Left colon (tissue), 2 donors: ENCODE measurements around the gene ACER1. TPM values are rescaled to one million over a fixed set of nuclear protein-coding genes. Genes with fewer than 3 reads are reported as not detected.

Experiments
- ATAC-seq: fragments of 200-7000 bp; cut with Tn5 transposase; one replicate; pipeline ENCODE4 v1.9.1; 2020; ENCODE audit warnings: mild to moderate bottlenecking, moderate library complexity
- DNase-seq, 2 donors: peaks; one replicate each; pipeline ENCODE4 v3.0.0-alpha.2; 2020
- intact Hi-C, 2 donors: fragments of 100-400 bp; cut with DNase I in 1 of 2; cut with micrococcal nuclease in 1 of 2; formaldehyde crosslinking; loops; one replicate each; pipeline versions ENCODE4 v1.11.2 to v1.14.0; 2022; cut with DNase I, micrococcal nuclease
- total RNA-seq, 2 donors: library from RNA; stranded (reverse); fragmentation: NEBNext Ultra II Directional; extraction: Animal tissue kit (Norgen Biotek cat#: 25700); gene quantifications; one replicate each; pipeline ENCODE4 v1.2.1, GENCODE V29; 2021
- donor health status: DM: no; HTN: no; CAD: no.
- donor health status: DM: yes; HTN: yes; CAD: no.

ACER1 gene
- total RNA-seq, 2 donors from 2014 or later = not detected

DNA sequence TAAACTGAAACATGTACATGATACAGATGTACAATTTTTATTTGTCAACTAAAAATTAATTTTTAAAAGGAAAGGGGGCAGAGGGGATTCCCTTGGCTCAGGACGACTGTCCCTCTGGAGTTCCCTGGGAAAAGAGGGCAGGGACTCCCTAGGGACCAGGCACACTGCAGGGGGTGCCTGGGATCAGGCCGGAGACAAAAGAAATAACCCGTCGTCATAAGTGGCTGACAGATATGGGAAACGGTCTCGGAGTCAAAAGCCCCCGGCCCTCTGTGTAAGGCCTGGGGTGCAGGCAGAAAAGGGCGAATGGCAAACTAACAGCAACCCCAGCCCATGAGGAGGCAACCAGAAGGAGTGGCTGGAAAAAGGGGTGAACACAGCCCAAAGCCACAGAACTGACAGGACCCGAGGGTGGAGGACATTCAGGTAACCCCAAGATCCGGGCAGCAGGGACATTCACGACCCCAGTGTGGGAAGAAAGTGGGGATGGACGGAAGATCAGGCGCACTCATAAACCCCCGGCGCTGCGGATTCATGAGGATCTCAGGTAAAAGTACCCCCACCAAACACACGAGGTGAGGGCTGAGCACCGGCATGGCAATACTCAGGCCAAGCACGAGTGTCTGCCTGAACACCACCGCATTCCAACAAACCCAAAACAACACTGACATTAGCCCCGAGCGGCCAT is 60.4 kb downstream of the ACER1 start:
- intact Hi-C loops = no loop called here
- DNase-seq = no peak

DNA sequence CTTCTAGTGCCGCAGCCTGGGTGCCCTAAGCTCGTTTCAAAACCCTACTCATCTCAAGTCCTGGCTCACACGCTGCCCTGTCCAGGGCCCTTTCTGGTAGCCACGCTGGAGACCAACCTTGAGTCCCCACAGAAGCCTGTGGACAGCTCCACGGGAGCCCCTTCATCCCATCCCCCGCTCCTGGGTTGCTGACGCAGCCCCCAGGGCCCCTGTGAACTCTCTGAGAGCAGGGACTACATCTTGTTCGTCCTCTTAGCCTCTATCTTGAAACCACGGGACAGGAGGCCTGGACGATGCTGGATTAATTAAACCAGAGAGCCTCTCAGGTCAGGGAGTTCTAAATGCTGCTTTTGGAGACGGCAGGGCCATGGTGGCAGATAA is 61.0 kb downstream of the ACER1 start:
- DNase-seq = no peak
- intact Hi-C loops = no loop called here
- ATAC-seq = no peak

More for the DNA sequence above, 60.4 kb downstream of the ACER1 start:
- ATAC-seq = no peak

DNA sequence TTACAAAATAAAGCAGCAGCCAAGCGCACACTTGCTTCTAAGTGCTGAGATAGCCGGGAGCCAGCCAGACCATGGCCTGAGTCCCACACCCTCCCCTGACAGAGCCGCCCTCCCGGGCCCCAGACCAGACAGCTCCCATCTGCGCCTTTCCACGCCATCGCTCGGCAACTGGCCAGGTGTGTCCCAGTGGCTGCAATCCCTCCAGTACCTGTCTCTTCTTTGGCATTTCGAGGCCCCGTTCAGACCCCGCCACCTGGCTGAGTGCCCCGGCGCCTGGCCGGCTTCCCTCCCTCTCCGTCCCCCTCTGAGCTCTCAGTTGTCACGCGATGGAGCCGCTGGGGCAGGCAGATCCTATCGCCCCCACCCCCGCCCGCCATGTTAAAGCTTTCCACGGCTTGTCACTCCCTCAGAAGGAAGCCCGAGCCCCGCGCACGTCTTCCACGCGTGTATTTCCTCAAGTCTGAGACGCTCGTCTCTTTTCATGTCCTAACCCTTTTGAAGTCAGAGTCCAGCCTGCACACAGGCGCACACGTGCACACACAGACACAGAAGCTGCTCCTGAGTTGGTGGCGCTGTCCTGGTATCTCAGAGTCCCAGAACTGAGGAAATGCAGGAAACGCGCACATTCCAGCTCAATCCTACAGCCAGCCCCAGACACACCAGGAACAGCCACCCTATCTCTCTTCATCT is 61.5 kb downstream of the ACER1 start:
- DNase-seq = peak; percentile 59 to 75
- peak; percentile 28 for ATAC-seq
- intact Hi-C loops = no loop called here

DNA sequence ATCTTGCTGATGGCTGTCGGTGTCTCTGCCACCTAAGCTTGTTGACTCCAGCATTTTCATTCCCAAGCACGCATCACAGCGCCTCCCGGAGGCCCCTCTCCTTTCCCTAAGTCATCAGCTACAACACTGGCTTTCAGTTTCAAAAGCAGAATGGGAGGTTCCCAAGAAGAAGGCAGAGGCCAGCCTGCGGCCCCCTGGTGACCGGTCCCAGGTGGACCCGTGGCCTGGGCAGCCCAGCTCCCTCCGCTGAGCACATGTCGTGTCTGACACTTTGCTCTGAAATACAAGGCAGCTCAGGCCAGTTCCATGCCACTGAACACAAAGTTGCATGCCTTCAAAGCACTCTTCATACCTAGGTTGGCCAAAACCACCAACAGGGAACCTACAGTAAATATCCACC is 62.2 kb downstream of the ACER1 start:
- intact Hi-C loops = no loop called here
- DNase-seq = no peak
- no peak for ATAC-seq

DNA sequence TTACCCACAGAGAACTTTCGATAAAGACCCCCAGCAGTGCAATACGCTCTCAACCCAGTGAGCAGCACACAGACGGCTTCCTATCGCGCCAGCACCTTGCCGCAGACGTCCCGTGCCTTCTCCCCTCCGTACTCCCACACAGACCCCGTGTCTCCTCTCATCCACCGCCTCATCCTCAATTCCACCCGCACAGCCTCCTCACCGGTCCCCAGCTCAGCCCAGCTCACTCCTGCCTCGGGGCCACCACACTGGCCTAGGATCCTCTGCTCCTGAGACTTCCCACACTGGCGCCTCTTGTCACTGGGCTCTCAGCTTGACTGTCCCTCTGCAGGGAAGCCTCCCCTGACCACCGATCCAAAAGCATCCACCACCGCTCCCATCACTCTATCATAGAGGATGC is 62.6 kb downstream of the ACER1 start:
- ATAC-seq = no peak
- intact Hi-C loops = no loop called here
- no peak for DNase-seq

DNA sequence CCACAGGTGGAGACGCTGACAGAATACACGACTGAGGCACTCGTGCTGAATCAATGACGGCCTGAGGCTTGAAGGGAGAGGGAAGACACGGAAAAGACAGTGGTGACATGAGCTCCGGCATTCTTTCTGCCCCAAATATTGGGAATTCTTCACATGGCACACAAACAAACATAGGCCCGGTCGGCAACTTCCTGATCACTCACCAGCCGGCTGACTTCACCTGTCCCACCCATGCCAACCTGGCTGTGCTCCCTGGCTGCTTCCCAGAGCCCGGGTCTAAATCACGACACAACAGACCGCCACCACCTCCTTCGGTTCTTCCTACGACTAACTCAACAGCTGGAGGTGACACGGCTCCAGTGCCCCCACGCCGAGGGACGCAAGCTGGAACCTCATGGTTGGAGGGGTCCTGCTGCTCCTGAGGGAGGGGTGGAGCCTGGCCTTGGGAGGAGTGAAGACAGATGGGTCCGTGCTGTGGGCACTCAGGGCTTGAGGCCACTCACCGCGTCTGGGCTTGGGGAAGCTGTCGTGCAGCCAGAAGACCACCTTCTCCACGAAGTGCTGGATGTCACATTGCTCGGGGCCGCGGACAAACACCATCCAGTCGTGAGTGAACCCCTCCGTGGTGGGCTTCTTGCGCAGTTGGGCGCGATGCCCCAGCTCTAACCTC is 63.2 kb downstream of the ACER1 start:
- ATAC-seq (no peak), DNase-seq (no peak)
- intact Hi-C loops = no loop called here

DNA sequence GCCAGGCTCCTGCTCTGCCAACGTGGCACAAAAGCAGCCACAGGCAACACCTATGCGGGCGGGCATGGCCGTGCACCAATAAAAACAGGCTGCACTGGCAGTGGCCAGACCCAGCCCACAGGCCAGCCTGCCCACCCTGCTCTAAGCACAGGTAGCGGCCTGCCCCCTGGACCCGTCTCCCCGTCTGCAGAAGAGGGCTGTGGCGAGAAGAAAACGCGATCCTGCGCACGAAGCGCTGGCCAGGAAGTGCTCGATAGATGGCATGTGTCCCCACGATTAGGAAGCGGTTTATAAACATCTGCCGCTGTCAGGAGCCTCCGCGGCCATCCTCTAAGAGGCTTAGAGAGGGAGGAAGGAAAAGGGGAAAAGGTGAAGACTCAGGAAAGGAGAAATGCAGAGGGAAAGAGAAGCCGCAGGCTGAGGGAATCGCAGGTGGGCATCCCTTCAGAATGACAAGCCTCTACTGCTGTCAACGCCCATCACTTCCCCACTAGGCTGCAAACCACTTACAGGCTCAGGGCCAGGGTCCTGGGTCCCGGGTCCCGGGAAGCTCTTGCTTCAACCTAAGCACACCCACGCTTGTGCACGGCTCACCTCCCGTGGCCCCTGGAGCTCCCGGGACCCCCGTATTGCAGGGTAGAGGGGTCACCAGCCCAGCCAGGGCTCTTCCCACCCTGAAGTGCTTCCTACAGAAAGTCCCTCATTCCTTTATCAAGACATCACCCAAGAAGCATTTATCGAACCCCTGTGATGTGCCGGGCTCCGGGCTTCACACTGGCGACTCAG is 64.1 kb downstream of the ACER1 start:
- DNase-seq = no peak
- ATAC-seq = no peak
- intact Hi-C loops = no loop called here

DNA sequence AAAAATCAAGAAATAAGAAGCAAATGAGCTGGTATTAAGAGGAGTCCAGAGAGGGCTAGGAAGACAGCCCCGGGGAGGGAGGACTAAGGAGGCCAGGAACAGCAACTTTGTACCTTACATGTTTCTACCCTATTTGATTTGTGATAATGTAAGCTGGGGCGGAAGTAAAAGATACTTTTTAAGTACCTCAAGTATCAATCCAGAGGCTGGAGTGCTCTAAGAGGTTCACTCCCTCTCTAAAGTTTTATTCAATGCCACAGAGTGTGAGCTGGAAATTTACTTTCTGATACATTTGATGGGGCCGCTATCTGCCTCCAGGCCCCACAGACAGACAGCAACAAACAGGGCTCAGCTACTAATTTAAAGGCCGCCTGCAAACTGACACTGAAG is 65.0 kb downstream of the ACER1 start:
- intact Hi-C loops = no loop called here
- DNase-seq (no peak), ATAC-seq (no peak)

DNA sequence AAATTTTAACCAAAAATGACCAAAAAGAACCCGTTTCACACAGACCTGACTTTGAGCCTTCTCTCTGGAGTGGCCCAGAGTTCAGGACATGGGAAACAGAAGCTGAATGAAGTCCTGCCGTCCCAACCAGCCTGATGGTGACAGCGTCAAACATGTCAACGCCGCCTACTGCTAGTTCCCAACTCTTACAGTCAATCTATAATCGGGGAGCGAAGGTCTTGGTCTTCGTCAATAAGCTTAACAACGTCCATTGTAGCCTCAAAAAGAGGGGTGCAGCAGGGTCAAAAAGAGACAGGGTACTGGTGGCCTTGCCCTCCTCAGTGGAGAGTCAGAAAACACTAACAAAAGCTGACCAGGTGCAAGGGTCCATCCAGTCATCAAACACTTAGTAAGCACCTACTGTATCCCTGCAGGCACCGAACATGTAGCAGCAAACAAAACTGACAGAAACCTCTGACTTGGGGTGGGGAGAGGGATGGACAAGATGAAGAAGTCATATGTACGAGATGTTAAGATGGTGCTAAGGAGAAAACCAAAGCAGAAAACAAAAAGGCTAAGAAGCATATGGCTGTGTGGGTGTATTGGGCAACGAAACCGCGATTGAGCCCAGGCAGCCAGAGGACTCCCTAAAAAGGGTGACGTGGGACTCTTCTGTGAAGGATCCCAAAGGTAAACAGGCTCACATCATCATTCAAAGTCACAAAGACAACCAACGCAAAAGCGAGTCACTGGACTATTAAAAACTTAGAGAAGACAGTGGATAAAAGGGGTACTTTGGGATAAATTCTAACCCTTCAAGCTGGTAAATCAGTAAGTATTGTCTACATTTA is 65.6 kb downstream of the ACER1 start:
- ATAC-seq (no peak), DNase-seq (no peak)
- intact Hi-C loops = no loop called here

DNA sequence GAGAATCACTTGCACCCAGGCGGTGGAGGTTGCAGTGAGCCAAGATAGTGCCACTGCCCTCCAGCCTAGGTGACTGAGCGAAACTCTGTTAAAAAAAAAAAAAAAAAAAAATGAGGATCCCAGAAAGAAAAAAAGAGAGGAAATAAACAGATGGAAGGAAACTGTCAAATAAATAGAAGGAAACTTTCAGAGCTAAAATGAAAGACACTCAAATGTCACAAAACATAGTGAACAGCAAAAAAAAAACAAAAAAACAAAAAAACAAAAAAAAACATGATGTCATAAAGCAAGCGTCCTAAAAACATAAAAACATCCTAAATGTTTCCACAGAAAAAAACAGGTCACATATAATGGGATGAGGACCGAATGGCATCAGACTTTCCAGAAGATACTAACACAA is 68.6 kb downstream of the ACER1 start:
- DNase-seq (no peak), ATAC-seq (no peak)
- intact Hi-C loops = no loop called here

DNA sequence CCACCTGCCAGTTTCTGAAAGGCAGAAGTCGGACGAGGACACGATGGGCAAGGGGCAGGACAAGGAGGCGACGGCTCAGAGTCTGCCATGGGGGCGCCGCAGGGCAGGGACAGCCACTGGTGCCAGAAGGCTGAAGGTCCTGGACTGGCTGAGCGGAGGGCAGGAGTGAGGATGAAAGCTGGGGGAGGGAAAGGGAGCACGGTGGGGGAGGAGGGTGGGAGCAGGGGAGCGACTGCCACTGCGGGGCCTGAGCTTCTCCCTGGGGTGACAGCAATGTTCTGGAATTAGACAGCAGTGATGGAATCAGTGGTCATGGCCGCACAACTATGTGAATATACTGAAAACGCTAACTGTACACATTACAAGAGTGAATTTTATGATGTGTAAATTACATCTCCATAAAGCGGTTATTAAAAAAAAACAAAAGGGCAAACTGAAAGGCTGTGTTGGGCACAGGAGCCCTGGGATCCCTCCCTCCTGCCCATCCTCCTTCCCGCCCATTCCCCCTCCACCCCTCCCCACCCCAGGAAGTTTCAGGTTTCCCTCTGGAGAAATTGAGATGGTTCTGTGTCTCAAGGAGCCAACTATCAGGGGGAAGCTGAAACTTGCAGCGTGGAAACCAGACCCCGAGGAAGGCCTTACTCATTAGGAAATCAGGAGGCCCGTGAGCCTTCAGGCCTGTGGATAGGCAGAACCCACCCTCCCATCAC is 69.5 kb downstream of the ACER1 start:
- intact Hi-C loops = no loop called here
- DNase-seq (no peak), ATAC-seq (peak; percentile 84)

DNA sequence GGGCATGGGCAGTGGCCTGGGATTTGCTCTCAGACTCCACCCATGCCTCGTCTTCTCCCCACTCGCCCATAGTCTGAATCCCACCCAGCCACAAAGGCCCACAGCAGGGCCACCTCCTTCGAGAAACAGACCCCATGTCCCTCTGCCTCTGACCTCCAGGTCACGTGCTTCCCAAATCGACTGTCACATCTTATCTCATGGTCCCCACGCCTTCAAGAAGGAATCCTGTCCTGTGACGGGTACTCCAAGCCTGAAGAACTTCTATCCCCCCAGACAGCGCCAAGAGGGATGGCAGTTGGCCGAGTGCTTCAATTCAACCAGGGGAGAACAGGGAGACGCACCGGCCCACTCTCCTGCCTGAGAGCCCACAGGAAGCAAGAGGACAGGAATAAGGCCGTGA is 70.1 kb downstream of the ACER1 start:
- DNase-seq = no peak
- intact Hi-C loops = no loop called here
- ATAC-seq = no peak

DNA sequence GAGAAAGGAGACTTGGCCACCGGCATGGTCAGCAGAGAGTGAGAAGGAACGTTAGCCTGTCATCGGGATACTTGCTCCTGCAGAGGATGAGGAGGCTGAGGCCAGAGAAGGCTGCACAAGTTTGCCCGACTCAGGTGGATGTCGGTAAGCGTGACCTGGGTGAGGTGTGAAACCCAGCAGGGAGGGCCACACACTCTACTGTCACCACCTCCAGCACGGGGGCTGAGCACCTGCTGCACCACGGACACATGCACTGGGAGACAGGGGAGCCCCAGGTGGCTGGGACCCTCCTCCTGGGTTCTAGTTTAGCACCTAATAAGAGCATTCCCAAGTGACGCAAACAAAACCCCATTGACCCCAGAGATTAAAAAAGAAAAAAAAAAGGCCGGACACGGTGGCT is 70.9 kb downstream of the ACER1 start:
- ATAC-seq (no peak), DNase-seq (no peak)
- intact Hi-C loops = no loop called here

DNA sequence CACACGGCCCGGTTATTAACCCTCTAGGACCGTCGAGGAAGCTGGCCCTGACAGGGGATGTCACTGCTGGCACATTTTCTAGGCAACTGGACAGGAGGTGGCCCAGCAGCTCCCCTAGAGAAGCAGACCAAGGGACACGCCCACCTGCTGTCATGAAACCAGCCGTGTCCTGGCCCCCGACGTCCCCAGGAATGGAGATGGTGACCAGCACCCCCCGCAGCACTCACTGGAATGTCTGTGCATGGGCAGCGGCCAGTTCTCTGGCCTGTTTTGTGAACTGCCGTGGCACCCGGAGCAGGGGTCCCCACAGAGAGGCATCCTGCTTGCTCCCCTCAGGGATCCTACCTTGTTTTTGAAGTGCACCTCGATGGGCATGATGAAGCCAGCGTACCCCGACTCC is 71.5 kb downstream of the ACER1 start:
- intact Hi-C loops = no loop called here
- DNase-seq = no peak
- ATAC-seq = no peak

DNA sequence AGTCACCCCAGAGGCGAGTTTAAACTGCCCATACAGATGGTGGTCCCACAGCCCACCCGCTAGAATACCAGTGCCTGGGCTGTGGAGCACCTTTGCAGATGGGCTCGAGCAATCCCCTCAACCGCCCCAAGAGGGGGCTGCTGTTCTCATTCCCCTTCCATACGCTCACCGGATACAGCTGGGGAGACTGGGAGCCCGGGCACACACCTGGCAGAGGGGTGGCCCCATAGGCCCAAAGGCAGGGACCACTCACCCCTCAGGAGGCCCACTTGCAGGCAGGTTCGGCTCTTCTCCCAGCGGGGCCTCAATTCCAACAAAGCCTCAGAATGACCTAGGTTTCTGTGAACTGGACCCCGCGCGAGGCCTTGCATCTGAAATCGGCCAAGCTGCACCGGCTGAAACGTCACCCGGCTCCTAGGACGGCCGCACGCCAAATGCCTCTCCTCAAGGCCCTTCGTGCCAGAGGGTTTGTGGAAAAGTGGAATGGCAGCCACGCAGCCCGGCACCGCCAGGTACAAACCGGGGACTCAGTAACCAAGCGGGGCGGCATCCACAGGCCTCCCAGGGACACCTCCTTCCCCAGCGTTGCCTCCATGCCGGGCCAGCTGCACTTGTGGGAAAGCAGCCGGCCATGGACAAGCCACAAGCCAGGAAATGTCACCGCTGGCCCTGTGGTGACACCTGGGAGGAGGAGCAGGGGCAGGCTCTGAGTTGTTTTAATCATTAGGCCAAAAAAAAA is 72.3 kb downstream of the ACER1 start:
- DNase-seq (no peak), ATAC-seq (peak; percentile 37)
- intact Hi-C loops = no loop called here

DNA sequence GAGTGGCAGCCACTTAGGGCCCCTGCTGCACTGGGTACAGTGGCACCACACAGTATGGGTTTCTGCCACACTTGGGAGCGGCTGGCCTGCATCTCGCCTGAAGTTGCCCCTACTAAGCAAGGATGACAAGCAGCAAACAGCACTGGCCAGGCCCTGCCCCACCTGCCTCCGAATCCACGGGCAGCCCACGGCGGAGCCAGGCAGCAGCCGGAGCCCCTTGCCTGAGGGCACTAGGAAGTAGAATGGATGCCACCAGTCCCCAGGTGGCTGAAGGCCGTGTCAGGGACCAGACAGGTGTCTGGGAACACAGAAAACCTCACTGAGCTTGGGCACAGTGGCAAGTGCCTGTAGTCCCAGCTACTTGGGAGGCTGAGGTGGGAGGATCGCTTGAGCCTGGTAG is 73.0 kb downstream of the ACER1 start:
- DNase-seq (no peak), ATAC-seq (no peak)
- intact Hi-C loops = no loop called here

DNA sequence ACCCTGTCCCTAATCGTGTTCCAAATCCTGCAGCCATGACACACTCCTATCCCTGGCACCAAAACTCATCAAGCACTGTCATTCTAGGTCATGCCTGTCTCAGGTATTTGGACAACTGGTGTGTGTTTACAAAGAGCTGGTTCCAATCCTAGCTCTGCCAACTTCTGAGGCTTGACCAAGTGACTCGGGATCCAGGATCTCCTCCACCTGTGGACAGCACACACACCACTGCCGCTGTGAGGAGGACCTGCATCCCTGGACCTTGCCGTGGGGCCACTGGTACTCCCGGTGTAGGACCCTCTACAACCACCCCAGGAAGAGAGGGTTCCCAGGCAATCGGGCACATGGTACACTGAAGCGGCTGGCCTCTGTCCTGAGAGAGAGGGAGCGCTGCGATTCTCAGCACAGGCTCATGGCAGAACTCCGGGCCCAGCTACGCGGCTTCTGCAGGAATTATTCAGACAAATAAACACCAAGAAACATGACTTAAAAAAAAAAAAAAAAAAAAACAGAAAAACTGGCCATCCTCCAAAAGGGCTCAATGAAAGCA is 74.0 kb downstream of the ACER1 start:
- DNase-seq (no peak), ATAC-seq (no peak)
- intact Hi-C loops = no loop called here
